Measurements from ENCODE around the gene CROCC. TPM values are rescaled to one million over a fixed set of nuclear protein-coding genes. Genes with fewer than 3 reads are reported as not detected.

The CROCC gene
- total and polyA plus RNA-seq, 2 donors from 2014 or later = 10.6 to 30.5 TPM

- intact Hi-C loops (cut with DNase I) = no loop called here
- no peak for TF ChIP-seq CTCF (IDR thresholded peaks at IDR 0.05; ENCODE audit: borderline replicate concordance, extremely low read depth, insufficient read depth)
- Histone ChIP-seq H3K4me1 (ENCODE audit: control insufficient read depth in 2 of 3, insufficient read depth in 2 of 3, low read depth in 1 of 3, low read length in 3 of 3) (no peaks in the 10 kb centered on the region), H3K27me3 (ENCODE audit: control insufficient read depth, insufficient read depth, low read length) (no peaks in the 10 kb centered on the region), H3K9me3 (ENCODE audit: control insufficient read depth in 2 of 3, insufficient read depth in 1 of 3, low read length in 3 of 3) (no peaks in the 10 kb centered on the region), H3K9ac (ENCODE audit: low read length in 3 of 3) (no peak overlapping the region), H3K27ac (ENCODE audit: low read depth in 2 of 2, low read length in 2 of 2) (no peak overlapping the region), H3K4me3 (ENCODE audit: low read length in 3 of 3) (no peak overlapping the region), H3K36me3 (ENCODE audit: control insufficient read depth in 2 of 3, insufficient read depth in 3 of 3, low read length in 3 of 3) (peaks cover 0 to 10% (median 3%) of the 10 kb centered on the region in 3 donors)
- no peak for FAIRE-seq
- no peak for DNase-seq
These were observed 43.8 kb downstream of the CROCC start for GRCh38 chr1:16965486-16966067.

GRCh38 chr1:16966282-16966681 lies 44.6 kb downstream of the CROCC start:
- Histone ChIP-seq H3K9ac (ENCODE audit: low read length in 3 of 3) (no peak overlapping the region), H3K4me1 (ENCODE audit: control insufficient read depth in 2 of 3, insufficient read depth in 2 of 3, low read depth in 1 of 3, low read length in 3 of 3) (no peaks in the 10 kb centered on the region), H3K27ac (ENCODE audit: low read depth in 2 of 2, low read length in 2 of 2) (no peak overlapping the region), H3K36me3 (ENCODE audit: control insufficient read depth in 2 of 3, insufficient read depth in 3 of 3, low read length in 3 of 3) (peaks cover 0 to 10% (median 3%) of the 10 kb centered on the region in 3 donors), H3K4me3 (ENCODE audit: low read length in 3 of 3) (no peak overlapping the region), H3K27me3 (ENCODE audit: control insufficient read depth, insufficient read depth, low read length) (no peaks in the 10 kb centered on the region), H3K9me3 (ENCODE audit: control insufficient read depth in 2 of 3, insufficient read depth in 1 of 3, low read length in 3 of 3) (no peaks in the 10 kb centered on the region)
- no peak for DNase-seq
- intact Hi-C loops (cut with DNase I) = no loop called here
- no peak for FAIRE-seq
- TF ChIP-seq CTCF (IDR thresholded peaks at IDR 0.05; ENCODE audit: borderline replicate concordance, extremely low read depth, insufficient read depth) = no peak

DNA sequence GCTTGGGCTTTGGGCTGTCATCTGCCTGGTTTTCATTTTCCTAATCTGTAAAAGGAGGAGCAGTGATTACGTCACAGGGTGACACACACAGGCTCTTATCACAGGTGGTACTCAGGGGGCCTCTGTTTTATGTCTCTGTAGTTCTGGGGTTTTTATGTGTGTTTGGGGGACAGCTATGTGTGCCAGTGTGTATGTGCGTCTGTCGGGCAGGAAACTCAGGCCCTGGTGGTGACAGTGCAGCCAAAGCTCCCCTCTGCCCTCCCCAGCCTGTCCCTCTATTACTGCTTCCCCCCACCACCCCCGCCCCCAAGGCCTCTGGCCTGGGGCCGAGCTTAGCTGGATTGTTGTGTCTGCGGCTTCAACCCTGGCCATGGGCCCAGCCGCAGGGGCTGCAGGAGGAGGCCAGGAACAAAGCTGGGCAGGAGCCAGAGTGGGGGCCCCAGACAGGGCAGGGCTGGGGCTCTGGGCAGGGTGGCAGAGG lies 45.4 kb downstream of the CROCC start:
- no peak overlapping the region for H3K9ac ChIP-seq (ENCODE audit: low read length in 3 of 3)
- FAIRE-seq = no peak
- peaks cover 0 to 10% (median 3%) of the 10 kb centered on the region in 3 donors for H3K36me3 ChIP-seq (ENCODE audit: control insufficient read depth in 2 of 3, insufficient read depth in 3 of 3, low read length in 3 of 3)
- H3K27me3 ChIP-seq (ENCODE audit: control insufficient read depth, insufficient read depth, low read length) = no peaks in the 10 kb centered on the region
- no peak overlapping the region for H3K27ac ChIP-seq (ENCODE audit: low read depth in 2 of 2, low read length in 2 of 2)
- no peaks in the 10 kb centered on the region for H3K4me1 ChIP-seq (ENCODE audit: control insufficient read depth in 2 of 3, insufficient read depth in 2 of 3, low read depth in 1 of 3, low read length in 3 of 3)
- peak in 1 of 5 donors; percentile 81 for DNase-seq
- intact Hi-C loops (cut with DNase I) = no loop called here
- no peak overlapping the region for H3K4me3 ChIP-seq (ENCODE audit: low read length in 3 of 3)
- TF ChIP-seq CTCF (IDR thresholded peaks at IDR 0.05; ENCODE audit: borderline replicate concordance, extremely low read depth, insufficient read depth) = no peak
- no peaks in the 10 kb centered on the region for H3K9me3 ChIP-seq (ENCODE audit: control insufficient read depth in 2 of 3, insufficient read depth in 1 of 3, low read length in 3 of 3)

GRCh38 chr1:16967962-16968361 lies 46.2 kb downstream of the CROCC start:
- H3K4me3 ChIP-seq (ENCODE audit: low read length in 3 of 3) = no peak overlapping the region
- no peak for FAIRE-seq
- TF ChIP-seq CTCF (IDR thresholded peaks at IDR 0.05; ENCODE audit: borderline replicate concordance, extremely low read depth, insufficient read depth) = no peak
- H3K4me1 ChIP-seq (ENCODE audit: control insufficient read depth in 2 of 3, insufficient read depth in 2 of 3, low read depth in 1 of 3, low read length in 3 of 3) = no peaks in the 10 kb centered on the region
- no peak overlapping the region for H3K27ac ChIP-seq (ENCODE audit: low read depth in 2 of 2, low read length in 2 of 2)
- H3K9me3 ChIP-seq (ENCODE audit: control insufficient read depth in 2 of 3, insufficient read depth in 1 of 3, low read length in 3 of 3) = no peaks in the 10 kb centered on the region
- intact Hi-C loops (cut with DNase I) = no loop called here
- H3K36me3 ChIP-seq (ENCODE audit: control insufficient read depth in 2 of 3, insufficient read depth in 3 of 3, low read length in 3 of 3) = peaks cover 0 to 10% (median 3%) of the 10 kb centered on the region in 3 donors
- H3K27me3 ChIP-seq (ENCODE audit: control insufficient read depth, insufficient read depth, low read length) = no peaks in the 10 kb centered on the region
- no peak for DNase-seq
- H3K9ac ChIP-seq (ENCODE audit: low read length in 3 of 3) = no peak overlapping the region

Measured in kidney (tissue), 14 donors.